C4-2B (cell line): ENCODE data around the gene PTPRD.
A peak's percentile ranks its signal among the peaks of the same experiment; 100 is the strongest.

Experiments
- H3K27ac ChIP-seq: fragments of 450-650 bp; 2 replicates; pipeline ENCODE4 v1.5.1; 2017
- CTCF ChIP-seq: fragments of 450-650 bp; conservative IDR thresholded peaks from 2 replicates; pipeline ENCODE4 v1.5.1; 2017; ENCODE audit warnings: mild to moderate bottlenecking
- ZFX ChIP-seq: fragments of 450-650 bp; IDR thresholded peaks from 2 replicates; pipeline ENCODE4 v1.6.1; 2017

Gene PTPRD

GRCh38 chr9:10612641-10613398 lies at the start of gene PTPRD:
PTPRD (minus strand) TSS chr9:10613002.
- TF ChIP-seq ZFX (no peak), CTCF (peak; percentile 68)
- H3K27ac ChIP-seq, result no peak within 1 kb of the TSS

- no peak for TF ChIP-seq ZFX
- no peak overlapping the region for H3K27ac ChIP-seq
These were observed 49.2 kb upstream of the PTPRD start for GRCh38 chr9:10661994-10662393.

GRCh38 chr9:10661376-10661775 lies 48.6 kb upstream of the PTPRD start:
- H3K27ac ChIP-seq, result no peak overlapping the region
- TF ChIP-seq ZFX (no peak), CTCF (no peak)

- no peak overlapping the region for H3K27ac ChIP-seq
These were observed 38.2 kb upstream of the PTPRD start for GRCh38 chr9:10651012-10651411.

GRCh38 chr9:10649076-10649475 lies 36.3 kb upstream of the PTPRD start:
- TF ChIP-seq CTCF (no peak), ZFX (no peak)
- no peak overlapping the region for H3K27ac ChIP-seq

More at GRCh38 chr9:10651012-10651411, 38.2 kb upstream of the PTPRD start:
- TF ChIP-seq ZFX, result no peak
- TF ChIP-seq CTCF, result no peak

GRCh38 chr9:10633785-10634184 lies 21.0 kb upstream of the PTPRD start:
- TF ChIP-seq CTCF (no peak), ZFX (no peak)
- no peak overlapping the region for H3K27ac ChIP-seq

GRCh38 chr9:10614196-10614800 lies 1.5 kb upstream of the PTPRD start:
- TF ChIP-seq ZFX, result no peak
- TF ChIP-seq CTCF, result no peak
- H3K27ac ChIP-seq, result no peak overlapping the region
